Osteocyte (in vitro differentiated cells): ENCODE measurements around the gene C8B. TPM values are rescaled to one million over a fixed set of nuclear protein-coding genes. Genes with fewer than 3 reads are reported as not detected.

Experiments used
- DNase-seq: peaks from one replicate; pipeline ENCODE4 v3.0.0; 2021; ENCODE audit warnings: mixed read lengths; ENCODE audit not compliant: unreplicated experiment; ENCODE audit errors: extremely low spot score
- H3K27ac Mint-ChIP-seq: one replicate; pipeline ENCODE4 v1.8.0; 2021; ENCODE audit warnings: mild to moderate bottlenecking, mixed read lengths; ENCODE audit not compliant: unreplicated experiment
- H3K27me3 Mint-ChIP-seq: one replicate; pipeline ENCODE4 v1.8.0; 2021; ENCODE audit warnings: mixed read lengths; ENCODE audit not compliant: unreplicated experiment
- H3K36me3 Mint-ChIP-seq: one replicate; pipeline ENCODE4 v1.8.0; 2021; ENCODE audit warnings: mixed read lengths; ENCODE audit not compliant: unreplicated experiment
- H3K4me1 Mint-ChIP-seq: one replicate; pipeline ENCODE4 v1.8.0; 2021; ENCODE audit warnings: mixed read lengths; ENCODE audit not compliant: unreplicated experiment
- H3K4me3 Mint-ChIP-seq: one replicate; pipeline ENCODE4 v1.8.0; 2021; ENCODE audit warnings: mild to moderate bottlenecking, moderate library complexity, mixed read lengths; ENCODE audit not compliant: unreplicated experiment
- H3K9me3 Mint-ChIP-seq: one replicate; pipeline ENCODE4 v1.8.0; 2021; ENCODE audit warnings: mixed read lengths; ENCODE audit not compliant: unreplicated experiment
- CTCF ChIP-seq: fragments of 200-600 bp; sonication (generic); IDR thresholded peaks from 2 replicates; pipeline ENCODE4 v1.5.0; 2021; ENCODE audit warnings: antibody characterized with exemption, mild to moderate bottlenecking, moderate library complexity
- long read RNA-seq: library from polyadenylated mRNA; unstranded; transcript quantifications from one replicate; pipeline ENCODE4 v2.0.0, GENCODE V29; 2021
- total RNA-seq: library from RNA; stranded (reverse); gene quantifications from 2 replicates; pipeline ENCODE4 v1.2.1, GENCODE V29; 2021

C8B gene
- not detected in 2 replicates for total RNA-seq
- long read RNA-seq: 0 reads

- no peak for DNase-seq
- no peaks in the 10 kb centered on the region for H3K4me1 Mint-ChIP-seq
- TF ChIP-seq CTCF: no peak
- H3K27me3 Mint-ChIP-seq: peaks cover 4% of the 10 kb centered on the region
- H3K27ac Mint-ChIP-seq: no peak within 1 kb of the TSS
- no peaks in the 10 kb centered on the region for H3K9me3 Mint-ChIP-seq
- no peaks in the 10 kb centered on the region for H3K36me3 Mint-ChIP-seq
- H3K4me3 Mint-ChIP-seq: no peak within 1 kb of the TSS
Observed at GRCh38 chr1:56965916-56966697, at the start of gene C8B. Gene C8B, minus strand, starts transcription at chr1:56966015. Its CDS starts 67 bp downstream, at chr1:56965948.

GRCh38 chr1:57015071-57015470, 49.3 kb upstream of the C8B start:
- no peak for DNase-seq
- H3K4me3 Mint-ChIP-seq: no peak overlapping the region
- TF ChIP-seq CTCF: no peak
- no peaks in the 10 kb centered on the region for H3K9me3 Mint-ChIP-seq
- no peak overlapping the region for H3K27ac Mint-ChIP-seq
- peaks cover 9% of the 10 kb centered on the region for H3K27me3 Mint-ChIP-seq
- no peaks in the 10 kb centered on the region for H3K4me1 Mint-ChIP-seq
- H3K36me3 Mint-ChIP-seq: no peaks in the 10 kb centered on the region

- TF ChIP-seq CTCF: no peak
- no peaks in the 10 kb centered on the region for H3K36me3 Mint-ChIP-seq
- H3K4me3 Mint-ChIP-seq: no peak overlapping the region
- H3K4me1 Mint-ChIP-seq: no peaks in the 10 kb centered on the region
- DNase-seq: no peak
- H3K27me3 Mint-ChIP-seq: peaks cover 10% of the 10 kb centered on the region
- H3K27ac Mint-ChIP-seq: no peak overlapping the region
- H3K9me3 Mint-ChIP-seq: no peaks in the 10 kb centered on the region
Observed at GRCh38 chr1:57013522-57013921, 47.7 kb upstream of the C8B start.

- H3K9me3 Mint-ChIP-seq: no peaks in the 10 kb centered on the region
- no peak for DNase-seq
- no peak for TF ChIP-seq CTCF
- H3K4me1 Mint-ChIP-seq: no peaks in the 10 kb centered on the region
- peaks cover 10% of the 10 kb centered on the region for H3K27me3 Mint-ChIP-seq
- no peak overlapping the region for H3K27ac Mint-ChIP-seq
- no peak overlapping the region for H3K4me3 Mint-ChIP-seq
- H3K36me3 Mint-ChIP-seq: no peaks in the 10 kb centered on the region
Observed at GRCh38 chr1:57012315-57012714, 46.5 kb upstream of the C8B start.

GRCh38 chr1:57010511-57010910, 44.7 kb upstream of the C8B start:
- Mint-ChIP-seq H3K4me3 (no peak overlapping the region), H3K9me3 (no peaks in the 10 kb centered on the region), H3K4me1 (no peaks in the 10 kb centered on the region), H3K27ac (no peak overlapping the region), H3K36me3 (no peaks in the 10 kb centered on the region), H3K27me3 (peaks cover 19% of the 10 kb centered on the region)
- TF ChIP-seq CTCF: no peak
- no peak for DNase-seq
